Activated naive CD4-positive, alpha-beta T cell treated with anti-CD3 and anti-CD28 coated beads, Interleukin-2, amount 10 ng/mL, durations not matched to agents 7 days and 5 days (primary cell): ENCODE results near the gene ACOX1.
A peak's percentile ranks its signal among the peaks of the same experiment; 100 is the strongest.

Experiments
- CTCF ChIA-PET: fragments of 350-600 bp; sonication (Branson Sonifier 250); formaldehyde crosslinking; loops from one replicate; lab custom pipeline; 2021; ENCODE audit warnings: antibody characterized with exemption; lab: Charles Lee
- DNase-seq: peaks from one replicate; pipeline ENCODE4 v3.0.0-alpha.2; 2020
- H3K27ac Mint-ChIP-seq: one replicate; pipeline ENCODE4 v1.8.0; 2021; ENCODE audit warnings: mild to moderate bottlenecking, moderate library complexity, mixed read lengths
- H3K27me3 Mint-ChIP-seq: one replicate; pipeline ENCODE4 v1.8.0; 2021; ENCODE audit warnings: mild to moderate bottlenecking, mixed read lengths
- H3K36me3 Mint-ChIP-seq: one replicate; pipeline ENCODE4 v1.8.0; 2021; ENCODE audit warnings: mixed read lengths
- H3K4me1 Mint-ChIP-seq: one replicate; pipeline ENCODE4 v1.8.0; 2021; ENCODE audit warnings: mixed read lengths
- H3K4me3 Mint-ChIP-seq: one replicate; pipeline ENCODE4 v1.8.0; 2021; ENCODE audit warnings: mild to moderate bottlenecking, moderate library complexity, mixed read lengths
- H3K9me3 Mint-ChIP-seq: one replicate; pipeline ENCODE4 v1.8.0; 2021; ENCODE audit warnings: mixed read lengths

ACOX1 gene

GRCh38 chr17:75913537-75914210, 65.3 kb downstream of the ACOX1 start:
- CTCF ChIA-PET, result interaction anchor here (0.7 kb wide), 1 partner anchor 31 kb away, joined by 3 read pairs; no protein-coding TSS in a partner anchor
- H3K4me1 Mint-ChIP-seq, result peaks cover 11% of the 10 kb centered on the region
- H3K36me3 Mint-ChIP-seq, result no peaks in the 10 kb centered on the region
- no peak for DNase-seq
- H3K27ac Mint-ChIP-seq, result no peak overlapping the region
- H3K4me3 Mint-ChIP-seq, result no peak overlapping the region
- H3K27me3 Mint-ChIP-seq, result no peaks in the 10 kb centered on the region
- H3K9me3 Mint-ChIP-seq, result no peaks in the 10 kb centered on the region

GRCh38 chr17:75910699-75911098, 68.3 kb downstream of the ACOX1 start:
- CTCF ChIA-PET, result interaction anchor here (1.1 to 3.0 kb wide), 4 partner anchors 14 to 100 kb away, joined by 3 to 9 read pairs (median 4); partner anchors contain the start of gene TRIM65
- Mint-ChIP-seq H3K9me3 (no peaks in the 10 kb centered on the region), H3K4me1 (peaks cover 17% of the 10 kb centered on the region), H3K27ac (no peak overlapping the region), H3K4me3 (no peak overlapping the region), H3K27me3 (no peaks in the 10 kb centered on the region), H3K36me3 (no peaks in the 10 kb centered on the region)
- DNase-seq, result no peak

GRCh38 chr17:75909812-75910274, 69.1 kb downstream of the ACOX1 start:
- Mint-ChIP-seq H3K4me3 (no peak overlapping the region), H3K9me3 (no peaks in the 10 kb centered on the region), H3K36me3 (no peaks in the 10 kb centered on the region), H3K27me3 (no peaks in the 10 kb centered on the region), H3K27ac (no peak overlapping the region), H3K4me1 (peaks cover 22% of the 10 kb centered on the region)
- CTCF ChIA-PET, result interaction anchor here (1.8 to 3.0 kb wide), 2 partner anchors 90 to 96 kb away, joined by 7 to 9 read pairs; no protein-coding TSS in a partner anchor
- DNase-seq, result no peak

GRCh38 chr17:75909051-75909811, 69.7 kb downstream of the ACOX1 start:
- Mint-ChIP-seq H3K9me3 (no peaks in the 10 kb centered on the region), H3K36me3 (no peaks in the 10 kb centered on the region), H3K27ac (no peak overlapping the region), H3K4me3 (no peak overlapping the region), H3K27me3 (no peaks in the 10 kb centered on the region), H3K4me1 (peaks cover 22% of the 10 kb centered on the region)
- CTCF ChIA-PET, result interaction anchor here (0.5 to 3.0 kb wide), 3 partner anchors 91 to 218 kb away, joined by 3 to 9 read pairs (median 7); no protein-coding TSS in a partner anchor
- no peak for DNase-seq

GRCh38 chr17:75908201-75908600, 70.8 kb downstream of the ACOX1 start:
- CTCF ChIA-PET, result interaction anchor here (1.8 to 3.0 kb wide), 2 partner anchors 92 to 97 kb away, joined by 7 to 9 read pairs; no protein-coding TSS in a partner anchor
- no peaks in the 10 kb centered on the region for H3K36me3 Mint-ChIP-seq
- H3K27me3 Mint-ChIP-seq, result no peaks in the 10 kb centered on the region
- H3K9me3 Mint-ChIP-seq, result no peaks in the 10 kb centered on the region
- no peak for DNase-seq
- no peak overlapping the region for H3K4me3 Mint-ChIP-seq
- H3K4me1 Mint-ChIP-seq, result peaks cover 28% of the 10 kb centered on the region
- no peak overlapping the region for H3K27ac Mint-ChIP-seq

- peak overlapping the region; percentile 71 for H3K27ac Mint-ChIP-seq
Measured at GRCh38 chr17:75906143-75906884, 72.7 kb downstream of the ACOX1 start.

GRCh38 chr17:75904749-75905521, 74.0 kb downstream of the ACOX1 start, which contains the start of gene MRPL38:
TSS of gene MRPL38 (minus strand) at chr17:75904884. CDS start at chr17:75904875, 9 bp downstream.
- Mint-ChIP-seq H3K4me3 (peak within 1 kb of the TSS; percentile 89), H3K4me1 (peaks cover 32% of the 10 kb centered on the region), H3K27ac (peak within 1 kb of the TSS; percentile 90), H3K36me3 (peaks cover 4% of the 10 kb centered on the region), H3K27me3 (no peaks in the 10 kb centered on the region), H3K9me3 (no peaks in the 10 kb centered on the region)
- CTCF ChIA-PET, result interaction anchor here (0.6 to 4.6 kb wide), 11 partner anchors 21 to 394 kb away, joined by 3 to 87 read pairs (median 4); partner anchors contain the start of gene CDK3
- peak; percentile 96 for DNase-seq

More at GRCh38 chr17:75906143-75906884, 72.7 kb downstream of the ACOX1 start:
- Mint-ChIP-seq H3K36me3 (peaks cover 4% of the 10 kb centered on the region), H3K9me3 (no peaks in the 10 kb centered on the region), H3K4me3 (peak overlapping the region; percentile 40), H3K4me1 (peaks cover 32% of the 10 kb centered on the region), H3K27me3 (no peaks in the 10 kb centered on the region)
- CTCF ChIA-PET, result interaction anchor here (0.6 to 4.6 kb wide), 12 partner anchors 11 to 392 kb away, joined by 3 to 87 read pairs (median 4); partner anchors contain the start of genes CDK3 and EXOC7
- DNase-seq, result no peak

GRCh38 chr17:75902406-75902805, 76.6 kb downstream of the ACOX1 start:
- no peak for DNase-seq
- CTCF ChIA-PET, result no interaction called here
- Mint-ChIP-seq H3K36me3 (peaks cover 11% of the 10 kb centered on the region), H3K4me3 (no peak overlapping the region), H3K9me3 (no peaks in the 10 kb centered on the region), H3K27me3 (no peaks in the 10 kb centered on the region), H3K27ac (no peak overlapping the region), H3K4me1 (peaks cover 29% of the 10 kb centered on the region)

GRCh38 chr17:75901727-75902126, 77.2 kb downstream of the ACOX1 start:
- no peak for DNase-seq
- Mint-ChIP-seq H3K9me3 (no peaks in the 10 kb centered on the region), H3K27ac (peak overlapping the region; percentile 24), H3K27me3 (no peaks in the 10 kb centered on the region), H3K4me3 (no peak overlapping the region), H3K4me1 (peaks cover 30% of the 10 kb centered on the region), H3K36me3 (peaks cover 11% of the 10 kb centered on the region)
- CTCF ChIA-PET, result no interaction called here

GRCh38 chr17:75900691-75901533, 78.1 kb downstream of the ACOX1 start:
- peaks cover 24% of the 10 kb centered on the region for H3K4me1 Mint-ChIP-seq
- H3K27ac Mint-ChIP-seq, result peak overlapping the region; percentile 24
- DNase-seq, result no peak
- CTCF ChIA-PET, result interaction anchor here (0.7 to 5.7 kb wide), 2 partner anchors 23 to 40 kb away, joined by 4 to 56 read pairs; partner anchors contain the start of gene TRIM47
- no peaks in the 10 kb centered on the region for H3K27me3 Mint-ChIP-seq
- H3K9me3 Mint-ChIP-seq, result no peaks in the 10 kb centered on the region
- no peak overlapping the region for H3K4me3 Mint-ChIP-seq
- H3K36me3 Mint-ChIP-seq, result peaks cover 11% of the 10 kb centered on the region

- Mint-ChIP-seq H3K4me3 (no peak overlapping the region), H3K27ac (no peak overlapping the region), H3K27me3 (no peaks in the 10 kb centered on the region), H3K9me3 (no peaks in the 10 kb centered on the region), H3K4me1 (peaks cover 27% of the 10 kb centered on the region), H3K36me3 (peaks cover 17% of the 10 kb centered on the region)
- DNase-seq, result no peak
- CTCF ChIA-PET, result interaction anchor here (0.9 to 5.7 kb wide), 2 partner anchors 22 to 52 kb away, joined by 3 to 56 read pairs; partner anchors contain the start of gene TRIM47
Measured at GRCh38 chr17:75899767-75900468, 79.0 kb downstream of the ACOX1 start.

- Mint-ChIP-seq H3K27ac (no peak overlapping the region), H3K4me1 (peaks cover 29% of the 10 kb centered on the region), H3K36me3 (peaks cover 17% of the 10 kb centered on the region), H3K4me3 (no peak overlapping the region), H3K27me3 (no peaks in the 10 kb centered on the region), H3K9me3 (no peaks in the 10 kb centered on the region)
- DNase-seq, result no peak
- CTCF ChIA-PET, result interaction anchor here (0.9 to 5.7 kb wide), 2 partner anchors 21 to 51 kb away, joined by 3 to 56 read pairs; partner anchors contain the start of gene TRIM47
Measured at GRCh38 chr17:75899353-75899752, 79.6 kb downstream of the ACOX1 start.
